Measurements from ENCODE around the gene KIF11.
A peak's percentile ranks its signal among the peaks of the same experiment; 100 is the strongest.

The KIF11 gene

GRCh38 chr10:92592761-92593618 lies at the start of gene KIF11:
Gene KIF11, plus strand, starts transcription at chr10:92593130. Its CDS starts 246 bp downstream, at chr10:92593376.
- TF ChIP-seq, protein P1, sequence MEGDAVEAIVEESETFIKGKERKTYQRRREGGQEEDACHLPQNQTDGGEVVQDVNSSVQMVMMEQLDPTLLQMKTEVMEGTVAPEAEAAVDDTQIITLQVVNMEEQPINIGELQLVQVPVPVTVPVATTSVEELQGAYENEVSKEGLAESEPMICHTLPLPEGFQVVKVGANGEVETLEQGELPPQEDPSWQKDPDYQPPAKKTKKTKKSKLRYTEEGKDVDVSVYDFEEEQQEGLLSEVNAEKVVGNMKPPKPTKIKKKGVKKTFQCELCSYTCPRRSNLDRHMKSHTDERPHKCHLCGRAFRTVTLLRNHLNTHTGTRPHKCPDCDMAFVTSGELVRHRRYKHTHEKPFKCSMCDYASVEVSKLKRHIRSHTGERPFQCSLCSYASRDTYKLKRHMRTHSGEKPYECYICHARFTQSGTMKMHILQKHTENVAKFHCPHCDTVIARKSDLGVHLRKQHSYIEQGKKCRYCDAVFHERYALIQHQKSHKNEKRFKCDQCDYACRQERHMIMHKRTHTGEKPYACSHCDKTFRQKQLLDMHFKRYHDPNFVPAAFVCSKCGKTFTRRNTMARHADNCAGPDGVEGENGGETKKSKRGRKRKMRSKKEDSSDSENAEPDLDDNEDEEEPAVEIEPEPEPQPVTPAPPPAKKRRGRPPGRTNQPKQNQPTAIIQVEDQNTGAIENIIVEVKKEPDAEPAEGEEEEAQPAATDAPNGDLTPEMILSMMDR (IDR thresholded peaks at IDR 0.05; ENCODE audit: low read depth, low read length, missing control alignments): no peak
- peak; percentile 94 for DNase-seq (ENCODE audit: low read depth)
- peak within 1 kb of the TSS; percentile 61 for H3K4me3 ChIP-seq (ENCODE audit: low read depth, low read length)

- TF ChIP-seq, protein P1 (IDR thresholded peaks at IDR 0.05; ENCODE audit: low read depth, low read length, missing control alignments): no peak
- peak; percentile 24 for DNase-seq (ENCODE audit: low read depth)
- no peak overlapping the region for H3K4me3 ChIP-seq (ENCODE audit: low read depth, low read length)
These were observed 48.6 kb upstream of the KIF11 start for GRCh38 chr10:92544296-92544695.

- H3K4me3 ChIP-seq (ENCODE audit: low read depth, low read length): no peak overlapping the region
- TF ChIP-seq, protein P1 (IDR thresholded peaks at IDR 0.05; ENCODE audit: low read depth, low read length, missing control alignments): no peak
- DNase-seq (ENCODE audit: low read depth): no peak
These were observed 47.4 kb upstream of the KIF11 start for GRCh38 chr10:92545556-92545955.

- TF ChIP-seq, protein P1 (IDR thresholded peaks at IDR 0.05; ENCODE audit: low read depth, low read length, missing control alignments): no peak
- no peak overlapping the region for H3K4me3 ChIP-seq (ENCODE audit: low read depth, low read length)
- DNase-seq (ENCODE audit: low read depth): no peak
These were observed 45.3 kb upstream of the KIF11 start for GRCh38 chr10:92547676-92548075.

DNA sequence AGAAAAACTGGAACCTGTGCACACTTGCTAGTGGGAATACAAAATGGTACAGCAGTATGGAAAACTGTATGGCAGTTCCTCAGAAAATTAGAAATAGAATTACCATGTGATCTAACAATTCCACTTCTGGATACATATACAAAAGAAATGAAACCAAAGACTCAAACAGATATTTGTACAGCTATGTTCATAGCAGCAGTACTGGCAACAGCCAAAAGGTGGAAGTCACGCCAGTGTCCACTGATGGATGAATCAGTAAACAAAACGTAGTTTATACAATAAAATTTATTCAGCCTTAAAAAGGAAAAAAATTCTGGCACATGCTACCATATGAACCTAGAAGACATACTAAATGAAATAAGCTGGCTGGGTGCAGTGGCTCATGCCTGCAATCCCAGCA lies 42.0 kb upstream of the KIF11 start:
- H3K4me3 ChIP-seq (ENCODE audit: low read depth, low read length): no peak overlapping the region
- DNase-seq (ENCODE audit: low read depth): no peak
- TF ChIP-seq, protein P1 (IDR thresholded peaks at IDR 0.05; ENCODE audit: low read depth, low read length, missing control alignments): peak; percentile 22

GRCh38 chr10:92552310-92552709 lies 40.6 kb upstream of the KIF11 start:
- TF ChIP-seq, protein P1 (IDR thresholded peaks at IDR 0.05; ENCODE audit: low read depth, low read length, missing control alignments): peak; percentile 57
- no peak for DNase-seq (ENCODE audit: low read depth)
- no peak overlapping the region for H3K4me3 ChIP-seq (ENCODE audit: low read depth, low read length)

DNA sequence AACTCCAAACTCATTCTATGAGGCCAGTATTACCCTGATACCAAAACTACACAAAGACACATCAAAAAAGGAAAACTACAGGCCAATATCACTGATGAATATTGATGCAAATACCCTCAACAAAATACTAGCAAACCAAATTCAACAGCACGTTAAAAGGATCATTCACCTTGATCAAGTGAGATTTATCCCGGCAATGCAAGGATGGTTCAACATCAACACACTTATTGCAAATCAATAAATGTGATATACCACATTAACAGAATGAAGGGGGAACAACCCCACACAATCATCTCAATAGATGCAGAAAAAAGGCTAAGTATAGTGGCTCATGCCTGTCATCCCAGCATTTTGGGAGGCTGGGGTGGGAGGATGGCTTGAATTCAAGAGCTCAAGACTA lies 39.0 kb upstream of the KIF11 start:
- no peak overlapping the region for H3K4me3 ChIP-seq (ENCODE audit: low read depth, low read length)
- DNase-seq (ENCODE audit: low read depth): no peak
- TF ChIP-seq, protein P1 (IDR thresholded peaks at IDR 0.05; ENCODE audit: low read depth, low read length, missing control alignments): no peak

All from GM12864 (cell line).